Neural progenitor cell (in vitro differentiated cells): ENCODE results near the gene CELSR3. TPM values are rescaled to one million over a fixed set of nuclear protein-coding genes. Genes with fewer than 3 reads are reported as not detected.

Experiments
- DNase-seq: peaks from one replicate; pipeline ENCODE4 v3.0.0-alpha.2; 2016; ENCODE audit warnings: low spot score
- H2AFZ ChIP-seq: fragments of 200-600 bp; sonication (generic); replicated peaks from 2 replicates; pipeline ENCODE4 v1.6.1; 2016; ENCODE audit warnings: antibody characterized with exemption
- H3F3A ChIP-seq: fragments of 200-600 bp; sonication (generic); 2 replicates; pipeline ENCODE4 v1.6.1; 2016; ENCODE audit warnings: antibody characterized with exemption, low read depth
- H3K27ac ChIP-seq: fragments of 200-600 bp; sonication (generic); 2 replicates; pipeline ENCODE4 v1.5.1; 2016; ENCODE audit warnings: mild to moderate bottlenecking
- H3K27me3 ChIP-seq: fragments of 200-600 bp; sonication (generic); 2 replicates; pipeline ENCODE4 v1.6.1; 2016; ENCODE audit warnings: mild to moderate bottlenecking, moderate library complexity
- H3K36me3 ChIP-seq: fragments of 200-600 bp; sonication (generic); 2 replicates; pipeline ENCODE4 v1.5.1; 2016
- H3K4me1 ChIP-seq: fragments of 200-600 bp; sonication (generic); 2 replicates; pipeline ENCODE4 v1.6.1; 2016; ENCODE audit warnings: mixed run types
- H3K4me2 ChIP-seq: fragments of 200-600 bp; sonication (generic); 2 replicates; pipeline ENCODE4 v1.6.1; 2016
- H3K4me3 ChIP-seq: fragments of 200-600 bp; sonication (generic); 2 replicates; pipeline ENCODE4 v1.5.1; 2016
- H3K79me2 ChIP-seq: fragments of 200-600 bp; sonication (generic); 2 replicates; pipeline ENCODE4 v1.6.1; 2016; ENCODE audit warnings: low read depth
- H3K9ac ChIP-seq: fragments of 200-600 bp; sonication (generic); 2 replicates; pipeline ENCODE4 v1.6.1; 2016
- H3K9me3 ChIP-seq: fragments of 200-600 bp; sonication (generic); 2 replicates; pipeline ENCODE4 v1.5.1; 2016; ENCODE audit warnings: low read depth
- H4K20me1 ChIP-seq: fragments of 200-600 bp; sonication (generic); 2 replicates; pipeline ENCODE4 v1.6.1; 2016; ENCODE audit warnings: low read depth
- H3K27ac Mint-ChIP-seq: 3 replicates; pipeline ENCODE4 v1.8.0; 2021; ENCODE audit warnings: mixed read lengths
- H3K27me3 Mint-ChIP-seq: 2 replicates; pipeline ENCODE4 v1.8.0; 2022; ENCODE audit warnings: low read depth, mild to moderate bottlenecking, inconsistent platforms, moderate library complexity, mixed read lengths; ENCODE audit not compliant: insufficient read depth
- H3K36me3 Mint-ChIP-seq: 3 replicates; pipeline ENCODE4 v1.8.0; 2021; ENCODE audit warnings: mixed read lengths
- H3K4me1 Mint-ChIP-seq: 3 replicates; pipeline ENCODE4 v1.8.0; 2021; ENCODE audit warnings: mixed read lengths
- H3K4me3 Mint-ChIP-seq: 3 replicates; pipeline ENCODE4 v1.8.0; 2021; ENCODE audit warnings: mild to moderate bottlenecking, moderate library complexity, mixed read lengths
- H3K9me3 Mint-ChIP-seq: 3 replicates; pipeline ENCODE4 v1.8.0; 2020; ENCODE audit warnings: mixed read lengths
- CTCF ChIP-seq: fragments of 200-600 bp; sonication (generic); IDR thresholded peaks from 2 replicates; pipeline ENCODE4 v1.5.1; 2017; ENCODE audit warnings: antibody characterized with exemption, mild to moderate bottlenecking
- EZH2 ChIP-seq: fragments of 200-600 bp; sonication (generic); IDR thresholded peaks from 2 replicates; pipeline ENCODE4 v1.6.1; 2017; ENCODE audit warnings: antibody characterized with exemption, mild to moderate bottlenecking, moderate library complexity
- EZH2phosphoT487 ChIP-seq: fragments of 200-600 bp; sonication (generic); IDR thresholded peaks from 2 replicates; pipeline ENCODE4 v1.6.1; 2017; ENCODE audit warnings: antibody characterized with exemption
- total RNA-seq: library from RNA; depleted of rRNA; stranded (reverse); fragments of >200 nt; gene quantifications from 2 replicates; pipeline ENCODE4 v1.2.3, GENCODE V29; 2015; ENCODE audit warnings: low replicate concordance

The CELSR3 gene
- total RNA-seq, 1 donor from 2014 or later: 9.9 TPM

- Histone ChIP-seq H3K4me2 (no peak overlapping the region), H3K9me3 (no peaks in the 10 kb centered on the region), H3K27ac (no peak overlapping the region), H3F3A (no peaks in the 10 kb centered on the region), H3K9ac (no peak overlapping the region), H3K4me1 (no peaks in the 10 kb centered on the region), H3K79me2 (no peaks in the 10 kb centered on the region), H4K20me1 (no peaks in the 10 kb centered on the region), H3K27me3 (no peaks in the 10 kb centered on the region), H2AFZ (no peak overlapping the region), H3K36me3 (no peaks in the 10 kb centered on the region), H3K4me3 (no peak overlapping the region)
- H3K27me3 Mint-ChIP-seq: peaks cover 6% of the 10 kb centered on the region
- no peak overlapping the region for H3K27ac Mint-ChIP-seq
- DNase-seq: no peak
- H3K4me3 Mint-ChIP-seq: no peak overlapping the region
- no peaks in the 10 kb centered on the region for H3K9me3 Mint-ChIP-seq
- H3K36me3 Mint-ChIP-seq: peaks cover 29% of the 10 kb centered on the region
- peaks cover 9% of the 10 kb centered on the region for H3K4me1 Mint-ChIP-seq
- no peak for TF ChIP-seq EZH2phosphoT487
- no peak for TF ChIP-seq EZH2
- no peak for TF ChIP-seq CTCF
These were observed 63.6 kb downstream of the CELSR3 start for GRCh38 chr3:48599077-48599501.

GRCh38 chr3:48598323-48599076, 64.2 kb downstream of the CELSR3 start:
- no peaks in the 10 kb centered on the region for H3K36me3 ChIP-seq
- no peak overlapping the region for H2AFZ ChIP-seq
- H3K4me3 ChIP-seq: no peak overlapping the region
- Mint-ChIP-seq H3K9me3 (no peaks in the 10 kb centered on the region), H3K4me3 (no peak overlapping the region), H3K4me1 (peaks cover 9% of the 10 kb centered on the region), H3K27ac (no peak overlapping the region), H3K36me3 (peaks cover 26% of the 10 kb centered on the region), H3K27me3 (peaks cover 6% of the 10 kb centered on the region)
- no peaks in the 10 kb centered on the region for H3F3A ChIP-seq
- no peaks in the 10 kb centered on the region for H3K27me3 ChIP-seq
- no peak overlapping the region for H3K27ac ChIP-seq
- H3K79me2 ChIP-seq: no peaks in the 10 kb centered on the region
- H3K4me1 ChIP-seq: no peaks in the 10 kb centered on the region
- no peak for DNase-seq
- H3K9ac ChIP-seq: no peak overlapping the region
- no peaks in the 10 kb centered on the region for H4K20me1 ChIP-seq
- no peak overlapping the region for H3K4me2 ChIP-seq
- no peaks in the 10 kb centered on the region for H3K9me3 ChIP-seq
- no peak for TF ChIP-seq CTCF
- TF ChIP-seq EZH2phosphoT487: no peak
- TF ChIP-seq EZH2: no peak

GRCh38 chr3:48597408-48597800, 65.3 kb downstream of the CELSR3 start:
- peak overlapping the region; percentile 44 for H3K27ac Mint-ChIP-seq
- DNase-seq: no peak
- Histone ChIP-seq H3K9me3 (no peaks in the 10 kb centered on the region), H3K4me2 (no peak overlapping the region), H3K79me2 (no peaks in the 10 kb centered on the region), H3F3A (no peaks in the 10 kb centered on the region), H3K27me3 (no peaks in the 10 kb centered on the region), H3K27ac (no peak overlapping the region), H3K9ac (no peak overlapping the region), H3K36me3 (no peaks in the 10 kb centered on the region), H3K4me1 (no peaks in the 10 kb centered on the region), H3K4me3 (no peak overlapping the region), H2AFZ (no peak overlapping the region), H4K20me1 (no peaks in the 10 kb centered on the region)
- peaks cover 13% of the 10 kb centered on the region for H3K4me1 Mint-ChIP-seq
- H3K36me3 Mint-ChIP-seq: peaks cover 19% of the 10 kb centered on the region
- TF ChIP-seq CTCF: no peak
- no peak for TF ChIP-seq EZH2phosphoT487
- peaks cover 6% of the 10 kb centered on the region for H3K27me3 Mint-ChIP-seq
- no peaks in the 10 kb centered on the region for H3K9me3 Mint-ChIP-seq
- no peak overlapping the region for H3K4me3 Mint-ChIP-seq
